Astrocyte of the cerebellum (primary cell): ENCODE measurements around the gene SAA2.

Experiments
- DNase-seq: peaks from one replicate; pipeline ENCODE4 v3.0.0-alpha.2; 2011; ENCODE audit warnings: low read depth
- H3K4me3 ChIP-seq: 2 replicates; pipeline ENCODE4 v1.5.1; 2011; ENCODE audit warnings: mild to moderate bottlenecking, low read depth, low read length, moderate library complexity
- in situ Hi-C: cut with HindIII; loops from 2 replicates; pipeline ENCODE4 v1.10.0; 2017; ENCODE audit warnings: low sequenced_read_pairs
- TF ChIP-seq, protein P1 (sequence below): IDR thresholded peaks from 2 replicates; pipeline ENCODE4 v1.5.1; 2012; ENCODE audit warnings: low read length, low read depth, moderate library complexity, mild to moderate bottlenecking; ENCODE audit errors: missing control alignments

Gene SAA2

DNA sequence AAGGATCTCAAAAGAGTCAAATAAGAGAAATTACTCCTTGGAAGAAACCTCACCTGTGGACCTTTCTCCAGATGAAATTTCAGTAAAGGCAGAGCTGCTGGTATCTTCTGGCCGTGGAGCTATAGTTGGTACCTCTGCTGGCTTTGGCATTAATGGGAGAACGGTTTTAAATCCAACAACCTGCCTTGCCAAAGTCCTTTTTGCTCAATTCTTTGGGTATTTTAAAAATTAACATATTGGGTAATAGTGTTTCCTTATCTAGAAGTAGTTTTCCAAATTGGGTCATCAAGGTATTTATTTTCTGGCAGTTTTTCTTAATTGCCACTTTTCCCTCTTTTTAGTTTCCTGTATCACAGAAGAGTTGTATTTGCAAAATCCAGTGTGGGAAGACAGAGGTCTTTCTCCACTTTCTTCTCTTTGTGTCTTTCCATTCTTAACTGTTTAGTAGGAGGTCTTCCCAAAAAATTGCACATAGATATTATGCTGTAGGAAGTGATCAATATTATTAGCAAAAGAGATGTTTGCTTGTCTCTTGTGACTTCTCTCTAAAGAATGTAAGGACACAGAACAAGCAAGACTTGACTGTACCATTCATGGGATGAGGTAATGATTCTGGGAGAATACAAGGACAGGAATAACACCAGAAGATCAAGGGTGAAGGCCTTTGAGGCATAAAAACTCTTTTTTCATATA is 11.7 kb downstream of the SAA2 start, which contains the start of gene SAA4:
TSS of gene SAA4 (minus strand) at position 139 of the 693 bp plus-strand sequence. CDS start 876 bp downstream, outside the sequence.
- no peak within 1 kb of the TSS for H3K4me3 ChIP-seq
- in situ Hi-C loops: no loop called here
- TF ChIP-seq, protein P1, sequence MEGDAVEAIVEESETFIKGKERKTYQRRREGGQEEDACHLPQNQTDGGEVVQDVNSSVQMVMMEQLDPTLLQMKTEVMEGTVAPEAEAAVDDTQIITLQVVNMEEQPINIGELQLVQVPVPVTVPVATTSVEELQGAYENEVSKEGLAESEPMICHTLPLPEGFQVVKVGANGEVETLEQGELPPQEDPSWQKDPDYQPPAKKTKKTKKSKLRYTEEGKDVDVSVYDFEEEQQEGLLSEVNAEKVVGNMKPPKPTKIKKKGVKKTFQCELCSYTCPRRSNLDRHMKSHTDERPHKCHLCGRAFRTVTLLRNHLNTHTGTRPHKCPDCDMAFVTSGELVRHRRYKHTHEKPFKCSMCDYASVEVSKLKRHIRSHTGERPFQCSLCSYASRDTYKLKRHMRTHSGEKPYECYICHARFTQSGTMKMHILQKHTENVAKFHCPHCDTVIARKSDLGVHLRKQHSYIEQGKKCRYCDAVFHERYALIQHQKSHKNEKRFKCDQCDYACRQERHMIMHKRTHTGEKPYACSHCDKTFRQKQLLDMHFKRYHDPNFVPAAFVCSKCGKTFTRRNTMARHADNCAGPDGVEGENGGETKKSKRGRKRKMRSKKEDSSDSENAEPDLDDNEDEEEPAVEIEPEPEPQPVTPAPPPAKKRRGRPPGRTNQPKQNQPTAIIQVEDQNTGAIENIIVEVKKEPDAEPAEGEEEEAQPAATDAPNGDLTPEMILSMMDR: no peak
- DNase-seq: no peak

DNA sequence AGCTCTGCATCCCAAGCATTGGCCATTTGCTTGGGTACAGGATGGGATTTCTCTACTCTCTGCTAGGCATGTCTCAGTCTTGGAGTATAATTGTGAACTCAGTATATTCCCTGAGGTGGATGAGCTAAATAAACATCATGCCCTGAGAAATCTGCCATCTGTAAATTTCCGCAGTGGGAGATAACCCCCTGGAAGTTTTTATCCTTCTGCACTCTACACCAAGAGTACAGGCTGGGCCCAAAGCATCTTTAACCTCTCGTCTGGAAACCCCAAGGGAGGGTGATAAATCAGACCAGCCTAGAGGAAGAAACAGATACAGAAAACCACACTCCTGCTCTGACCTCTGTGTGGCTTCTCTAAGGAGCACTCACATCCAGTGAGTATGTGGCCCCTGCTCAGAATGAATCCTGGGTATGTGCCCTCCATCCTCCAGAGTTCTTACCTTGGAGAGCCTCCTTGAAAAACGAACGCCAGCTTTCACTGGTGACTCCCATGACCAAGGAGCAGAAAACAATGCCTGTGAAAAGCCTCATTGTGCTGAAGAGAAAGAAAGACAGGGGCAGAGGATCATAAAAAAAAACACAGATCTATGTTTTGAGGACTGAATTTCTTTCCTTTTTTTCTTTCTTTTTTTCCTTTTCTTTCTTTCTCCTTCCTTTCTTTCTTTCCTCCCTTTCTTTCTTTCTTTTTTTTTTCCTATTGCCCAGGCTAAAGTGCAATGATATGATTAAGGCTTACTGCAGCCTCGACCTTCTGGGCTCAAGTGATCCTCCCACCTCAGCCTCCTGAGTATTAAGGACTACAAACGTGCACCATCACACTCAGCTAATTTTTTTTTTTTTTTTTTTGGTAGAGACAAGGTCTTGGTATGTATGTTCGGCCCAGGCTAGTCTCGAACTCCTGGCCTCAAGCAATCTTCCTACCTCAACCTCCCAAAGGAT is 12.8 kb downstream of the SAA2 start:
- in situ Hi-C loops: no loop called here

DNA sequence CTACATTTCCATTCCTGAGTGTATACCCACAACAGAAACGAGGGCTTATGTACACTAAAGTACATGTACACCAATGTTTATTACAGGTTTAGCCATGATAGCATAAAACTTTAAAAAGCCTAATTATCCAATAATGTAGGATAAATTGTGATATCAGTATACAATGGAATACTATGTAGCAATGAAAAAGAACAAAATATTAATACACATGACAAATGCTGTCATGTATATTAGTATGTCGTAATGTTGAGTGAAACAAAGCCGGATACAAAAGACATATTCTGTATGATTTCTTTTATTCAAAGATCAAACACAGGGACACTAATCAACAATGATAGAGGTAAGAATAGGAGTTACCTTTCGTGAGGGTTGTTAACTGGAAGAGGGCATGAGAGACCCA is 14.6 kb downstream of the SAA2 start:
- no peak overlapping the region for H3K4me3 ChIP-seq
- in situ Hi-C loops: no loop called here
- no peak for DNase-seq
- TF ChIP-seq, protein P1: no peak

More for the DNA sequence above, 12.8 kb downstream of the SAA2 start:
- H3K4me3 ChIP-seq: no peak overlapping the region
- no peak for DNase-seq
- TF ChIP-seq, protein P1: no peak

DNA sequence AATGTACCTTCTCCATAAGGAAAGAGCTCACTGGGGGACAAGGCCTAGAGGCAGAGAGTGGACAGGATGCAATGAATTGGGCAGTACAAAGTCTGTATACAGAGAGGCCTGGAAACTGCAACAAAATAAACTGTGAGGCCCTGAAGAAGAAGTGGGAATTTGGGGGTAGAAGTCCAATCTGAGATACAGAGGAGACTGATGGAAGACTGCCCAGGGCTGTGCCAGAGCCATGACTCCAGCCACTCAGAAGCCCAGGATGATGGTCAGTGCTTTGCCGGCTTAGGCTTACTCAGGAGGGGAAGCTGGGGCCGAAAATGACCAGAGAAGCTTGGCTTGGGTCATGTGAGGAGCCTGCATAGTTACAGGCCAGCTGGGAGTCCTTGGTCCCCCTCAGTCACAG is 17.6 kb downstream of the SAA2 start:
- in situ Hi-C loops: no loop called here
- no peak overlapping the region for H3K4me3 ChIP-seq
- TF ChIP-seq, protein P1: no peak
- no peak for DNase-seq

DNA sequence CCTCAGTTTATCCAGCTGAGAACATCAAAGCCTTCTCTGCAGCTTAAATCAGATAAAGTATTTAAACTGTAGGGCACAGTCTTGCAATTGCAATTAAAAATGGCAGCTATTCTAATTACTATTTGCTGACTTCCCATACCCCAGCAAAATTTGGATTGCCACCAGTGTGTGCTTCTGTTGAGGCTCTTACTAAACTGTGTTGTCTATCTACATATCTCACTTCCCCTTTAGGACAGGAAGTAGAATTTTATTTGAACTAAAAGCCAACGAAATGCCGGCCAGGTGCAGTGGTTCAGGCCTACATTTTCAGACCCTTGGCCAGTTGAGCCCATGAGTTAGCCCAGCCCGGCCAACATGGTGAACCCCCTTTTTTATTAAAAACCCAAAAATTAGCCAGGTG is 19.0 kb downstream of the SAA2 start:
- DNase-seq: no peak
- TF ChIP-seq, protein P1: no peak
- in situ Hi-C loops: no loop called here
- no peak overlapping the region for H3K4me3 ChIP-seq

DNA sequence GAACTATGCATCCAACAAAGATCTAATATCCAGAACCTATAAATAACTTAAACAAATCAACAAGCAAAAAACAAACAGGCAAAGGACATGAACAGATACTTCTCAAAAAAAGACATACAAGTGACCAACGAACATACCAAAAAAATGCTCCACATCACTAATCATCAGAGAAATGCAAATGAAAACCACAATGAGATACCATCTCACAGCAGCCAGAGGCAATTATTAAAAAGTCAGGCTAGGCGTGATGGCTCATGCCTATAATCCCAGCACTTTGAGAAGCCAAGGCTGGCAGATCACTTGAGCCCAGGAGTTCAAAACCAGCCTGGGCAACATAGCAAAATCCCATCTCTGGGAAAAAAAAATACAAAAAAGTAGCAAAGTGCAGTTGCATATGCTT is 22.6 kb downstream of the SAA2 start:
- TF ChIP-seq, protein P1: no peak
- in situ Hi-C loops: no loop called here
- DNase-seq: no peak
- no peak overlapping the region for H3K4me3 ChIP-seq
